ENCODE data around the gene ADGRL1. TPM values are rescaled to one million over a fixed set of nuclear protein-coding genes. Genes with fewer than 3 reads are reported as not detected.
"Not testable (repeated sequence)": the region's sequence is repeated elsewhere in the genome, so short reads cannot be mapped to it uniquely, and the experiment has no call there.

Gene ADGRL1
- total RNA-seq, 4 donors from 2014 or later: 45.9 to 55.4 (median 48.7) TPM

DNA sequence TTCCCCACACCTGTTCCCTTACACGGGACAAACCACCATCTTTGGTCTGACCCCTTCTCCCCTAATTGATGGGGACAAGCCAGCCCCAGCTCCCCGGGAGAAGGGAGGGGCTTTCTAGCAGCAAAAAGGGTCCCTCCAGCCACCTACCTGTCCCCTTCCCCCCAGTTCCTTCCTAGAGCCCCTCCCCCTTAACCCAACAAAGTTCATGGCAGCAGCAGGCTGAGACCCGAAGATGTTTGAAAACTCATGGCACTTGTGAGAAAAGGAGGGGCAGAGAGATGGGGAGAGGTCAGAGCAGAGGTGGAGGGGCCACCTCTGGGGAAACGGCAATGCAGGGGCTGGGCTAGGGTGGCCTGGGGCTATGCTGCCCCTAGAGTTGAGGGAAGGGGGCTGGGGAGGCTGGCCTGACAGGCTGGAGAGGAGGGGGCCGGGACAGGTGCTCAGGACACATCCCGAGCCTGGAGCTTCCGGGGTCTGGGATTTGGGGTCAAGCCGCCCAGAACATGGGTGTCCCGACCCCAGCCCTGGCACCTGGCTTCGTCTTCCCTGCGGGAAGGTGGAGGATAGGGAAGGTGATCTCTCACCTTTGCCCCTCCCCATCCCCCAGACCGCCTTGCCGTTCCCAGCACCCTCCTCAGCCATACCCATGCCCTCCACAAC, 57.1 kb downstream of the ADGRL1 start:
- WGBS, 2 donors (ENCODE audit: low coverage in 1 of 2): 74% methylated on average over 13 of the region's 13 CpGs; no CpG with 5 or more reads in 1 of the 2 donors
- no peak for DNase-seq

DNA sequence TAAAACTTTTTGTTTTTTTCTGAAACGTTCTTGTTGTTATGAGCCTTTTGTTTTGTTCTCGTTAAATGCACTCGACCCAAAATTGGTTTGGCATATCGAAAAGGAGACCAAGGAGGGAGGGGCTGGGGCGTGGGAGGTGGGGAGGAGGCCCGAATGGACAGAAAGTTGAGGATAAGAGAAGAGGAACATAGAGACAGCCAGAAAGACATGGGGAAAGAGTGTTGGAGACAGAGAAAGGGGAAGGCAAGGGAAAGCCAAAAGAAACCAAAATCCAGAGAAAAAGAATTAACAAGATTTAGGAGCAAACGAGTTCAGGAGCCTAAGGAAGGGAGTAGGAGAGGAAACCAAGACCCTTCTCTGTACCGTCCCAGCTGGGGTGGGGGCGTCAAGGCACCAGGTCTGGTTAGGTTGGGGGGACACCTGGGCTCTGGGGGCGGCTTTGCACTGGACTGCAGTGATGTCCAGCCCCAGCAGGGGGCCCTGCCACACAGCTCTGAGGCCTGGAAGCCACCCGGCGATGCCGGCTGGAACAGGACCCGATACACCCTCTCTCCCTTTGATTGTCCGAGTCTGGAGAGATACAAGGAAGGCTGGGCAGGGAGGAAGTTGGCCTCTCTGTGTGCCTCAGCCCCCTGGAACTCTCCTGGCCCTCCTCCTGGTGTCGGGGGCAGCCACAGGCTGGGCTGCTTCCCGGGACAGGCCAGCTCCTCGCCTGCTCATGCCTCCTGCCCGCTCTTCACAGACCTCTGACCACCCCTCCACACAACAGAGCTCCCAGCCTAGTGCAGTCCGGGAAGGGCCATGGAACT, 58.0 kb downstream of the ADGRL1 start:
- H3K4me3 ChIP-seq: no peak overlapping the region
- TF ChIP-seq POLR2AphosphoS5 (IDR thresholded peaks at IDR 0.05) (peak in 1 of 3 donors; percentile 14), EP300 (IDR thresholded peaks at IDR 0.05; ENCODE audit: low read depth) (no peak)
- TF ChIP-seq, protein P1, sequence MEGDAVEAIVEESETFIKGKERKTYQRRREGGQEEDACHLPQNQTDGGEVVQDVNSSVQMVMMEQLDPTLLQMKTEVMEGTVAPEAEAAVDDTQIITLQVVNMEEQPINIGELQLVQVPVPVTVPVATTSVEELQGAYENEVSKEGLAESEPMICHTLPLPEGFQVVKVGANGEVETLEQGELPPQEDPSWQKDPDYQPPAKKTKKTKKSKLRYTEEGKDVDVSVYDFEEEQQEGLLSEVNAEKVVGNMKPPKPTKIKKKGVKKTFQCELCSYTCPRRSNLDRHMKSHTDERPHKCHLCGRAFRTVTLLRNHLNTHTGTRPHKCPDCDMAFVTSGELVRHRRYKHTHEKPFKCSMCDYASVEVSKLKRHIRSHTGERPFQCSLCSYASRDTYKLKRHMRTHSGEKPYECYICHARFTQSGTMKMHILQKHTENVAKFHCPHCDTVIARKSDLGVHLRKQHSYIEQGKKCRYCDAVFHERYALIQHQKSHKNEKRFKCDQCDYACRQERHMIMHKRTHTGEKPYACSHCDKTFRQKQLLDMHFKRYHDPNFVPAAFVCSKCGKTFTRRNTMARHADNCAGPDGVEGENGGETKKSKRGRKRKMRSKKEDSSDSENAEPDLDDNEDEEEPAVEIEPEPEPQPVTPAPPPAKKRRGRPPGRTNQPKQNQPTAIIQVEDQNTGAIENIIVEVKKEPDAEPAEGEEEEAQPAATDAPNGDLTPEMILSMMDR (IDR thresholded peaks at IDR 0.05): peak; percentile 76 to 88 (median 82)
- 39 to 52% methylated on average over 7 to 16 of the region's 20 CpGs for WGBS, 2 donors (ENCODE audit: low coverage in 1 of 2)
- no peaks in the 10 kb centered on the region for H3K9me3 ChIP-seq
- H3K27me3 ChIP-seq: no peaks in the 10 kb centered on the region
- peak; percentile 71 for DNase-seq
- H3K4me1 ChIP-seq: peaks cover 19 to 31% (median 26%) of the 10 kb centered on the region in 4 donors
- in situ Hi-C loops (cut with MboI; ENCODE audit: low pct_ligation_motif_present in 1 of 4, low pct_unique_long_range_greater_than_20kb in 1 of 4, low sequenced_read_pairs in 3 of 4): no loop called here
- intact Hi-C loops (cut with DNase I; ENCODE audit: low total_unique reads): loop anchor here (5.0 to 10.0 kb wide), 3 partner anchors 199 to 327 kb away; partner anchors contain the start of genes DDX39A and PTGER1
- H3K36me3 ChIP-seq: no peaks in the 10 kb centered on the region
- H3K27ac ChIP-seq: peak overlapping the region; percentile 68 to 84 (median 77)

More for the DNA sequence above, 57.1 kb downstream of the ADGRL1 start:
- H3K9me3 ChIP-seq: no peaks in the 10 kb centered on the region
- H3K27me3 ChIP-seq: no peaks in the 10 kb centered on the region
- intact Hi-C loops (cut with DNase I; ENCODE audit: low total_unique reads): loop anchor here (5.0 to 10.0 kb wide), 3 partner anchors 198 to 326 kb away; partner anchors contain the start of genes DDX39A and PTGER1
- TF ChIP-seq POLR2A (IDR thresholded peaks at IDR 0.05) (no peak), EP300 (IDR thresholded peaks at IDR 0.05; ENCODE audit: low read depth) (no peak), POLR2AphosphoS5 (IDR thresholded peaks at IDR 0.05) (no peak)
- TF ChIP-seq, protein P1 (IDR thresholded peaks at IDR 0.05): no peak
- H3K27ac ChIP-seq: peak overlapping the region; percentile 68 to 84 (median 77)
- no peaks in the 10 kb centered on the region for H3K36me3 ChIP-seq
- peaks cover 19 to 31% (median 26%) of the 10 kb centered on the region in 4 donors for H3K4me1 ChIP-seq
- peak overlapping the region in 1 of 4 donors; percentile 27 for H3K4me3 ChIP-seq
- in situ Hi-C loops (cut with MboI; ENCODE audit: low pct_ligation_motif_present in 1 of 4, low pct_unique_long_range_greater_than_20kb in 1 of 4, low sequenced_read_pairs in 3 of 4): no loop called here

DNA sequence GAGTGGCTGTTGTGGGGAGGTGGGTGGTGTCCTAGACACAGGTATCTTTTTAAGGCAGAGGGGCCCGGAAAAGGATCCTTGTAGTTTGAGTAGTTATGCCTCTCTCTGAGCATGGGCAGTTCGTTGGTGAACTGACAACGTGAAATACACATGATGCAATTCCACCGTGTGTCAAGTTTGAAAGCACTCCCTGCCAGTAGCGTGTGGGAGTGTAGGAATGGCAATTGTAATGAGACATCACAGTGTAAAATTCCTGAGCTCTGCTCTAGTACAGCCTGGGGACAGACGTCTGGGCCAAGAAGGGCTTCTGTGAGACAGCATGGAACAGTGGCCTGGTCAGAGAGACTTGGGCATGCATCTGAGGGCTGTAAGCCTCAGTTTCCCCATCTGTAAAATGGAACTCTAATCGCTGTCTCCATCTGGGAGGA, 59.2 kb downstream of the ADGRL1 start:
- intact Hi-C loops (cut with DNase I; ENCODE audit: low total_unique reads): loop anchor here (5.0 to 10.0 kb wide), 3 partner anchors 200 to 328 kb away; partner anchors contain the start of genes DDX39A and PTGER1
- DNase-seq: no peak
- TF ChIP-seq EP300 (IDR thresholded peaks at IDR 0.05; ENCODE audit: low read depth): no peak
- TF ChIP-seq POLR2AphosphoS5 (IDR thresholded peaks at IDR 0.05): no peak
- no peak for TF ChIP-seq POLR2A (IDR thresholded peaks at IDR 0.05)
- TF ChIP-seq, protein P1 (IDR thresholded peaks at IDR 0.05): no peak
- Histone ChIP-seq H3K27ac (no peak overlapping the region), H3K36me3 (no peaks in the 10 kb centered on the region), H3K9me3 (no peaks in the 10 kb centered on the region), H3K27me3 (no peaks in the 10 kb centered on the region), H3K4me1 (peaks cover 19 to 31% (median 26%) of the 10 kb centered on the region in 4 donors), H3K4me3 (no peak overlapping the region)
- 70 to 74% methylated on average over 3 to 7 of the region's 7 CpGs for WGBS, 2 donors (ENCODE audit: low coverage in 1 of 2)
- in situ Hi-C loops (cut with MboI; ENCODE audit: low pct_ligation_motif_present in 1 of 4, low pct_unique_long_range_greater_than_20kb in 1 of 4, low sequenced_read_pairs in 3 of 4): no loop called here

DNA sequence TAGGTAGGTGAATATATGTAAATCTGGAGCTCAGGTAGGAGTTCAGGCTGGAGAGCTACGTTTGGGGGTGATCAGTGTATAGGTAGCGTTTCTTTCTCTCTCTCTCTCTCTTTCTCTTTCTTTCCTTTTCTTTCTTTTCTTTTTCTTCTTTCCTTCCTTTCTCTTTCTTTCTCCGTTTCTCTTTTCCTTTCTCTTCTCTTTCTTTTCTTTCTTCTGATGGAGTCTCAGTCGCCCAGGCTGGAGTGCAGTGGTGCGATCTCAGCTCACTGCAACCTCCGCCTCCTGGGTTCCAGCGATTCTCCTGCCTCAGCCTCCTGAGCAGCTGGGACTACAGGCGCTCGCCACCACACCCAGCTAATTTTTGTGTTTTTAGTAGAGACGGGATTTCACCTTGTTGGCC, 59.8 kb downstream of the ADGRL1 start:
- WGBS, 2 donors (ENCODE audit: low coverage in 1 of 2): 87 to 91% methylated on average over 10 of the region's 10 CpGs
- intact Hi-C loops (cut with DNase I; ENCODE audit: low total_unique reads): loop anchor here (5.0 to 10.0 kb wide), 3 partner anchors 201 to 329 kb away; partner anchors contain the start of genes DDX39A and PTGER1
- H3K27ac ChIP-seq; H3K4me3 ChIP-seq; H3K27me3 ChIP-seq; in situ Hi-C loops (cut with MboI; ENCODE audit: low pct_ligation_motif_present in 1 of 4, low pct_unique_long_range_greater_than_20kb in 1 of 4, low sequenced_read_pairs in 3 of 4); H3K9me3 ChIP-seq; DNase-seq; H3K36me3 ChIP-seq: not testable (repeated sequence)
- peaks cover 19 to 31% (median 26%) of the 10 kb centered on the region in 4 donors for H3K4me1 ChIP-seq
